HUES48 (cell line): ENCODE data around the gene SIGLECL1.
"Not testable (repeated sequence)": the region's sequence is repeated elsewhere in the genome, so short reads cannot be mapped to it uniquely, and the experiment has no call there.

Experiments used
- H3K27ac ChIP-seq: one replicate; pipeline ENCODE4 v1.7.0; 2013; ENCODE audit warnings: low read depth, low read length, inconsistent platforms
- H3K27me3 ChIP-seq: 2 replicates; pipeline ENCODE4 v1.6.1; 2013; ENCODE audit warnings: mild to moderate bottlenecking, low read length; ENCODE audit not compliant: control insufficient read depth, insufficient read depth
- H3K36me3 ChIP-seq: 2 replicates; pipeline ENCODE4 v1.6.1; 2013; ENCODE audit warnings: low read length; ENCODE audit not compliant: control insufficient read depth, insufficient read depth
- H3K4me1 ChIP-seq: 2 replicates; pipeline ENCODE4 v1.6.1; 2013; ENCODE audit warnings: mild to moderate bottlenecking, low read length; ENCODE audit not compliant: control insufficient read depth, insufficient read depth
- H3K4me3 ChIP-seq: 2 replicates; pipeline ENCODE4 v1.5.1; 2013; ENCODE audit warnings: mild to moderate bottlenecking, low read depth, low read length
- H3K9ac ChIP-seq: 2 replicates; pipeline ENCODE4 v1.6.1; 2013; ENCODE audit warnings: mild to moderate bottlenecking, low read depth, low read length, moderate library complexity
- H3K9me3 ChIP-seq: 2 replicates; pipeline ENCODE4 v1.6.1; 2013; ENCODE audit warnings: low read length; ENCODE audit not compliant: control insufficient read depth, insufficient read depth

The SIGLECL1 gene

DNA sequence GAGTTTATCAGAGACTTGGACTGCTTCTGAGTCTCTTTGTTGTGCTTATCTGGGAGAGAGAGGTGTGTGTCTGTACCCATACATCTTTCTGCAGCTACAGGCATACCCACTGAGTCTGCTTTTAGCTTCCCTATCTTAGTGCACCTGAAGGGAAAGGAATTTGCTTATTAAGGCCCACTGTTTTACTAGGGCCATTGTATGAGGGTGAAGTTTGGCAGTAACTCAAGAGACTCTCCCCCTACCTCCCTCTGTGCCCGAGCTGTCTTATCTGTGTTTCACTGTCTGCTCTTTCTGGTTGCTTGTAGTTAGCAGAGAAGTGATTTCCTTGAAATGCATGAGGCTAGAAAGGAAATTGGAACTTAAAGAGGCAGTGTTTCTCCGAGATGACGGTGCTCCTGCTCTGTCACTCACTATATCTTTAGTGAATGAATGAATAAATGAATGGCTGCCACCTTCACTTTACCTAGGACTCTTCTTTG is 26.7 kb upstream of the SIGLECL1 start:
- Histone ChIP-seq H3K4me1 (no peaks in the 10 kb centered on the region), H3K27me3 (no peaks in the 10 kb centered on the region), H3K36me3 (no peaks in the 10 kb centered on the region), H3K9me3 (no peaks in the 10 kb centered on the region), H3K4me3 (no peak overlapping the region), H3K9ac (no peak overlapping the region), H3K27ac (no peak overlapping the region)

DNA sequence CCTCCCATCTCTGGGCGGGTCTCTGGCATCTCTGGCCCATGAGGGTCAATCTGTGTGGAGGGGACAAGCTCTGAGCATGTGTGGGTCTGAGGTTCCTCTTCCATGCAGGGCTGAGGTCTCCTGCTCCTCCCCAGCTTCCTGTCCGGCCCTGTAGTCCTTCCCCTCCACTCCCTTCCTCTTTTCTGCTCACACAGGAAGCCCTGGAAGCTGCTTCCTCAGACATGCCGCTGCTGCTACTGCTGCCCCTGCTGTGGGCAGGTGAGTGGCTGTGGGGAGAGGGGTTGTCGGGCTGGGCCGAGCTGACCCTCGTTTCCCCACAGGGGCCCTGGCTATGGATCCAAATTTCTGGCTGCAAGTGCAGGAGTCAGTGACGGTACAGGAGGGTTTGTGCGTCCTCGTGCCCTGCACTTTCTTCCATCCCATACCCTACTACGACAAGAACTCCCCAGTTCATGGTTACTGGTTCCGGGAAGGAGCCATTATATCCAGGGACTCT is 25.9 kb upstream of the SIGLECL1 start, which contains the start of gene CD33:
Gene CD33, plus strand, starts transcription at position 183 of the 496 bp plus-strand sequence. Its CDS starts 39 bp downstream, at position 222.
- not testable (repeated sequence) for H3K4me3 ChIP-seq, H3K27ac ChIP-seq, H3K4me1 ChIP-seq, H3K9me3 ChIP-seq, H3K36me3 ChIP-seq, H3K27me3 ChIP-seq, H3K9ac ChIP-seq

DNA sequence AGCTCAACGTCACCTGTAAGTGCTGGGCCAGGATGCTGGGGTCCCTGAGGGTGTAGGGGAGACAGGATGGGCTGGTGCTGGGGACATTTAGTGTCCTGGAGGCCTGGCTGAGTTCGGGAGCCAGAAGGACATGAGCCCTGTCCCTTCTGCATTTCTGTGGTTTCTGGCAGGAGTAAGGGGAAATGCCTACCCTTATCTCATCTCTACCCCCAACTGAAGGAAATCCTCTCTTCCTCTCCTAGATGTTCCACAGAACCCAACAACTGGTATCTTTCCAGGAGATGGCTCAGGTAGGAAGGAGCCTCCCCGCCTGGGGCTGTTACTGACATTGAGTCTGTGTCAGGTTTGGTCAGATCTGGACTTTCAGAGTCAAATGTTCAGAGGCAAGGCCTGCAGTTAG is 24.8 kb upstream of the SIGLECL1 start:
- Histone ChIP-seq H3K9me3 (no peaks in the 10 kb centered on the region), H3K9ac (no peak overlapping the region), H3K36me3 (no peaks in the 10 kb centered on the region), H3K27me3 (no peaks in the 10 kb centered on the region), H3K4me3 (no peak overlapping the region), H3K4me1 (no peaks in the 10 kb centered on the region), H3K27ac (no peak overlapping the region)

DNA sequence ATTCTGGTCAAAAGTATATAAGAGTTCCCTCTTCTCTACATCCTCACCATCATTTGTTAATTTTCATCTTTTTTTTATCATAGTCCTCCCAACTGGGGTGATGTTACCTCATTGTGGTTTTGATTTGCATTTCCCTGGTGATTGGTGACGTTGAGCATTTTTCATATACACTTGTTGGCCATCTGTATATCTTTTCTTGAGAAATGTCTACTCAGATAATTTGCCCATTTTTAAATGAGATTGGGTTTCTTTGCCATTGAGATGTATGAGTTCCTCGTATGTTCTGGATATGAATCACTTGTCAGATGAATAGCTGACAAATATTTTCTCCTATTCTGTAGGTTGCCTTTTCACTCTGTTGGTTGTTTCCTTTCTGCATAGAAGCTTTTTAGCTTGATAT is 23.6 kb upstream of the SIGLECL1 start:
- H3K9me3 ChIP-seq, result no peaks in the 10 kb centered on the region; the same call in 1 of the 2 replicates
- H3K4me3 ChIP-seq, result no peak overlapping the region
- H3K27me3 ChIP-seq, result no peaks in the 10 kb centered on the region
- no peak overlapping the region for H3K27ac ChIP-seq
- H3K9ac ChIP-seq, result no peak overlapping the region
- H3K4me1 ChIP-seq, result no peaks in the 10 kb centered on the region
- H3K36me3 ChIP-seq, result no peaks in the 10 kb centered on the region

DNA sequence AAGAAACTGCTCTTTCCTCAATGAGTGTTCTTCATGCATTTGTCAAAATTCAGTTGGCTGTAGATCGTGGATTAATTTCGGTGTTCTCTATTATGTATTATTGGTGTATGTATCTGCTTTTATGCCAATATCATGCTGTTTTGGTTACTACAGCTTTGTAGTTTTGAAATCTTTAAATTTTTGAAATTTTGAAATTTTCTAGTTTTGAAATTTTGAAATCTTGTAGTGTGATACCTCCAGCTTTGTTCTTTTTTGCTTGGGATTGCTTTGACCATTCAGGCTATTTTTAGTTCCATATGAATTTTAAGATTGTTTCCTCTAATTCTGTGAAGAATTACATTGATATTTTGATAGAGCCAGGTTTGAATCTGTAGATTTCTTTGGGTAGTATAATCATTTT is 22.9 kb upstream of the SIGLECL1 start:
- Histone ChIP-seq H3K27me3 (no peaks in the 10 kb centered on the region), H3K4me3 (no peak overlapping the region), H3K27ac (no peak overlapping the region), H3K36me3 (no peaks in the 10 kb centered on the region), H3K9ac (no peak overlapping the region), H3K4me1 (no peaks in the 10 kb centered on the region), H3K9me3 (no peaks in the 10 kb centered on the region; the same call in 1 of the 2 replicates)

DNA sequence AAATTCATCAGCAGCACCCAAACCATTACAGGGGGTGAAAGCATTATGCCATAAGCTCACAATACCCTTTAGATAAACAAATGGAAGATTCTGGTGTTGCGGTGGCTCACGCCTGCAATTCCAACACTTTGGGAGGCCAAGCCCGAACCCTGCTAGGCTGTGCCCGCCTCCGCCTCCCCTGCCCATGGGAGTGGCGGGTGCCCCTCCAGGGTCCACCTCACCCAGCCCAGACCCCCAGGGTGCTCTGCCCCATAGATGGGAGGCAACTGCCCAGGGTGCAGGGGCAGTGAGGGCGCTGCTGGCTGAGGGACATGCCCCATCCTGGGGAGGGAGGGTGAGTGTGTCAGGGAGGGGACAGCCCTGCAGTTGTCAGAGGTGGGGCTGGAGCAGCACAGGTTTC is 10.0 kb upstream of the SIGLECL1 start:
- Histone ChIP-seq H3K4me3 (no peak overlapping the region), H3K36me3 (no peaks in the 10 kb centered on the region), H3K9ac (no peak overlapping the region), H3K4me1 (no peaks in the 10 kb centered on the region), H3K27ac (no peak overlapping the region), H3K9me3 (no peaks in the 10 kb centered on the region), H3K27me3 (no peaks in the 10 kb centered on the region)

DNA sequence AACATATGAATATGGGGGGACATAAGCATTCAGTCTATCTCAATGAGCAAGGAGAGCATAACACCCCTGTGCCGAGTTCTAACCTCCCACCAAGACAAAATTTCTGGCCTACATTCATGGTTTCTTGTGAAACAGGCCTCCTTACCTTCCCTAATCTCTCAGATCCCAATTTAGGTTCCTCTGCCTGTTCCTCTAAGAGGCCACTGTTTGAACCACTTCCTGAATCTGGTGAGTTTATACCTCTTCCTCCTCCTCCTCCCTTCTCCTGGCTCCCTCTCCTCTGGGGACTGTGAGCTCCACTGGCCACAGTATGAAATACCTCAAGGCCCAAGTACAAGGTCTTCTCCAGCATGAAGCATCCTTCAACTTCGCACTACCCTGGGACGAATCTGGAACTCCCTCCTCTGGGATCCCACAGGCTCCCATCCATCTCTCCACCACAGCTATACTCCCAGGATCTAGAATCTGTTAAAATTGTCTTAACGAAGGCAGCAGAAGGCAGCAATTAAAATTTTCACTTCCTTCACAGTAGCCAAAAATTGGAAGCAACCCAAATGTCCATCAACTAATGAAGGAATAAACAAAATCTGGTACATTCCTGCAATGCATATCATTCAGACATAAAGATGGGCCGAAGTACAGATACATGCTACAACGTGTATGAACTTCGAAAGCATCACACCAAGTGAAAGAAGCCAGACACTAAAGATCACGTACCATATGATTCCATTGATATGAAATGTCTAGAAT is 7.8 kb upstream of the SIGLECL1 start:
- Histone ChIP-seq H3K4me1 (no peaks in the 10 kb centered on the region), H3K27ac (no peak overlapping the region), H3K9ac (no peak overlapping the region), H3K36me3 (no peaks in the 10 kb centered on the region), H3K27me3 (no peaks in the 10 kb centered on the region), H3K4me3 (no peak overlapping the region), H3K9me3 (no peaks in the 10 kb centered on the region)

DNA sequence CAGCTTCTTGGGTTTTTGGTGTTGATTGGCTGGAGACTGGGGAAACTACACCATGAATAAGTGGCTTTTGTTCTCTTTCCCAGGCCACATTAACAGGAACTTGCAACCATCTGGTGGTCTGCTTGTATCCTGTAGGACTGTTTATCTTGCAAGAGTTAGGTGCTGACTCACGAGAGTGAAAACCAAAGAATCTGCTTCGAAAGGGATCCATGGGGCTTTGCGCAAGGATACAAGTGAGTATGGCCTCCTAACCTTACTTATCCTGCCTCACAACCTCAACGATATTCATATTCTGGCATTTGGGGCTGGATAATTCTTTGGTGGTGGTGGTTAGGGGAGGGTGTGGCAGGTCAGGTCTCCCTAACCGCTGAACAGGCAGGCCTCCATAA is 4.7 kb upstream of the SIGLECL1 start:
- Histone ChIP-seq H3K9me3 (no peaks in the 10 kb centered on the region), H3K4me1 (no peaks in the 10 kb centered on the region), H3K9ac (no peak overlapping the region), H3K27ac (no peak overlapping the region), H3K4me3 (no peak overlapping the region), H3K27me3 (no peaks in the 10 kb centered on the region), H3K36me3 (no peaks in the 10 kb centered on the region)

DNA sequence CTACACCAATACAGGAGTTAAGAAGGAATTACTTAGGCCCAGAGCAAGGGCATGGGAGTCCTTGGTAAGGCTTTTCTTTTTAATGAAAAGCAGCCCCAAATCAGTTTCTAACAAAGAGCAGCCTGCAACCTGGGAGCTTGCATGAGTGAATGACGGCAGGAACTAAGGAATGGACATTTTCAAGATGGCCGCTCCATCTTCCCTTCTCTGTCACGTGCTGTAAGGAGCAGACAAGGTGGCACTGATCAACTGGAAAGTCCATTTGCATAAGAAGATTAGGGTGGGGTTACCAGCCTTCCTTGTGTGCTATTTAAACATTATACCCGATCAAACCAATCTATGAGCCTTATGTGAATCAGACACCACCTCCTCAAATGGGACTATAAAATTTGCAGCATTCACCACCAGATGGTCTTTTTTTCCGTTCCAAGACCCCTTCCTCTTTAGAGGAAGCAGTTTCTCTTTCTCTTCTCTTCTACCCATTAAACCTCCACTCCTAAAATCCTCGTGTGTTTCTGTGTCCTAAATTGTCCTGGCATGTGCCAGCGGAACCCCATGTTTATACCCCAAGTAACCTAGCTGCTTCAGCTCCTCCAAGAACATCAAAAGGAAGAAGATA is 2.8 kb upstream of the SIGLECL1 start:
- Histone ChIP-seq H3K27ac (no peak overlapping the region), H3K27me3 (no peaks in the 10 kb centered on the region), H3K4me3 (no peak overlapping the region), H3K36me3 (no peaks in the 10 kb centered on the region), H3K9ac (no peak overlapping the region), H3K9me3 (no peaks in the 10 kb centered on the region), H3K4me1 (no peaks in the 10 kb centered on the region)

DNA sequence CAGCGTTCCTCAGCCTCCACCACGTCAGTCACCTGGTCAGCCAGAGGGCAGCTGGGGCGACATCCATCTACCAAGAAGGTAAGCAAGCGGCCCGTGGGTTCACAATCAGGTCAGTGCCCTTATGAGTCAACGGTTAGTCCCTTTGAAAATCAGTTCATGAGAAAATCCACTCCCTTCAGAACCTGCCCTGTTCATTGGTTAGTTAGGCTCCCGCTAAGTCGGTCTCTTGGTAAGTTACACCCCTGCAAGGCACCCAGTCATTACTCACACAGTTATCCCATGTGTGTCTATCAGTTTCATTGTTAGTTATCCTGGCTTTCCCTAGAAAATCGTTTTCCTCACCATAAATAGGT is 564 bp downstream of the SIGLECL1 start:
- Histone ChIP-seq H3K9ac (no peak overlapping the region), H3K27me3 (no peaks in the 10 kb centered on the region), H3K4me1 (no peaks in the 10 kb centered on the region), H3K4me3 (no peak overlapping the region), H3K27ac (no peak overlapping the region), H3K36me3 (no peaks in the 10 kb centered on the region), H3K9me3 (no peaks in the 10 kb centered on the region)

DNA sequence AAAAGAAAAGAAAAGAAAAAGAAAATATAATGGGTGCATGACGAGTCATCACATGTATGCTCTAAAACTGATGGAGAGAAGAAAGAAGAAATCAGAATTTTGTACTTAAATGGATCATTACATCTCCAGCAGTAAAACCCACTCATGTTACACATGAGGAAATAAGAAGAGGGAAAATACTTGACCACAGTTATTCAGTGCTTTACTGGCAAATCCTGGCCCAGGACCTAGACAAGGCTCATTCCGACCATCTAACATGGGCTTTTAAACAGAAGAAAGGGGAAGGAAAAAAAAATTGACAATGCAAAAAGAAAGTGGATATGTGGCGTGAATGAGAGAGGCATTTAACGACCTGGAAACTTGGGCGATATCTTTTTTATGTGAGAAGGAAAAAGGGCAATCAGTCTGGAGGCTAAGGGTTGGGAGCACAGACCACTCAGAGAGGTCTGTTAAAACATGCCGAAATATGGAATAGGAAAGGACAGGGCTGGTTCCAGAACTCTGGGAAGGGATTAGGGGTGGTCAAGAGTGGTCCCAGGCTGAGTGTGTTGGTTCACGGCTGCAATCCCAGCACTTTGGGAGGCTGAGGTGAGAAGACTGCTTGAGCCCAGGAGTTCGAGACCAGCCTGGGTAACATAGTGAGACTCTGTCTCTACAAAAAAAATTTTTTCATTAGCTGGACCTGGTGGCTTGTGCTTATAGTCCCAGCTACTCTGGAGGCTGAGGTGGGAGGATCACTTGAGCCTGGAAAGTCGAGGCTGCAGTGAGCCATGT is 1.6 kb downstream of the SIGLECL1 start:
- no peak overlapping the region for H3K4me3 ChIP-seq
- H3K36me3 ChIP-seq, result no peaks in the 10 kb centered on the region
- no peak overlapping the region for H3K27ac ChIP-seq
- H3K9ac ChIP-seq, result no peak overlapping the region
- no peaks in the 10 kb centered on the region for H3K9me3 ChIP-seq
- H3K4me1 ChIP-seq, result no peaks in the 10 kb centered on the region
- no peaks in the 10 kb centered on the region for H3K27me3 ChIP-seq
